ENCODE measurements around the gene SLC38A3. TPM values are rescaled to one million over a fixed set of nuclear protein-coding genes. Genes with fewer than 3 reads are reported as not detected.

SLC38A3 gene
- total and polyA plus RNA-seq, 2 of the 8 experiments (the other 6 are each of a cell fraction or from before 2014, with no cell fraction given): 1.2 to 3.7 TPM

DNA sequence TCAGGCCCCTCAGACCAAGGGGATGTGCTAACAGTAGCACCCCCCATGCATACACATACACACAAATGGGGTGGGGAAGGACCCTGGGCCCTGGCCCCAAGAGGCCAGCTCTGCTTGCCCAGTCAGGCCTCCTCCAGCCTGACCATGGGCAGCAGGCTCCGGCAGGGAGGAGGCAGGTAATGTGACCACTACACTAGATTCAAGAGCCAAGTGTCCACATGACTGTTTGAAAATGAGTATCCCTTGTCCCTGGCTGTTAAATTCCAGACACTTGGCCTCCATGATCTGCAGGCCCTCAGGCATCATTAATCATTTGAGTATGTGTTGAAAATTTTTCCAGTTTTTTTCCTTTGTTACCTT is 17.1 kb downstream of the SLC38A3 start:
- no peak overlapping the region for H3K23ac ChIP-seq (ENCODE audit: insufficient read length)
- H2AK5ac ChIP-seq (ENCODE audit: low read depth, low read length): no peak overlapping the region
- H3K23me2 ChIP-seq (ENCODE audit: low read depth, low read length): peaks cover 7% of the 10 kb centered on the region; the same call in 1 of the 2 replicates
- DNase-seq (ENCODE audit: low read depth in 1 of 2, low spot score in 2 of 2): no peak
- no peak overlapping the region for H2BK20ac ChIP-seq (ENCODE audit: low read length)
- ChIA-PET CTCF (ENCODE audit: partially characterized antibody) (interaction anchor here (0.6 to 48.1 kb wide), 16 partner anchors 9 to 176 kb away, joined by 3 to 2149 read pairs (median 4); partner anchors contain the start of genes GNAI2, GNAT1, LSMEM2 and SEMA3B), POLR2A (ENCODE audit: partially characterized antibody) (interaction anchor here (1.0 to 3.9 kb wide), 8 partner anchors 8 to 99 kb away, joined by 3 to 23 read pairs (median 4); partner anchors contain the start of genes GNAI2 and SLC38A3)
- H4K20me1 ChIP-seq (replicated peaks in 1 of 2; ENCODE audit: control insufficient read depth in 1 of 2, insufficient read depth in 2 of 2, low read length in 2 of 2): no peaks in the 10 kb centered on the region
- no peak for FAIRE-seq
- H3K36me3 ChIP-seq (ENCODE audit: control insufficient read depth in 2 of 4, insufficient read depth in 4 of 4, low read length in 3 of 4): no peaks in the 10 kb centered on the region
- no peak overlapping the region for H3K4ac ChIP-seq (replicated peaks; ENCODE audit: insufficient read length, low read depth, low read length)
- H4K91ac ChIP-seq (replicated peaks; ENCODE audit: insufficient read length, low read length): no peak overlapping the region
- H3K79me1 ChIP-seq (ENCODE audit: low read depth, low read length): no peaks in the 10 kb centered on the region
- H3K18ac ChIP-seq (ENCODE audit: extremely low read depth, low read length): no peak overlapping the region; the same call in 1 of the 2 replicates
- H3K4me3 ChIP-seq (ENCODE audit: extremely low read depth in 1 of 4, insufficient read depth in 2 of 4, low read depth in 3 of 4, low read length in 4 of 4): no peak overlapping the region
- peak overlapping the region; percentile 1; the same call in 1 of the 2 replicates for H2BK15ac ChIP-seq (ENCODE audit: low read length)
- peak overlapping the region; percentile 81; the same call in 1 of the 2 replicates for H2BK12ac ChIP-seq (ENCODE audit: low read depth, low read length)
- H2BK120ac ChIP-seq (replicated peaks; ENCODE audit: low read depth, low read length): no peak overlapping the region
- no peaks in the 10 kb centered on the region for H3K9me3 ChIP-seq (ENCODE audit: insufficient read depth in 2 of 2, low read depth in 1 of 2, low read length in 1 of 2)
- H3K56ac ChIP-seq (replicated peaks; ENCODE audit: insufficient read length, low read depth, low read length): no peak overlapping the region
- no peak overlapping the region for H3K4me2 ChIP-seq (ENCODE audit: insufficient read depth in 1 of 2, low read depth in 2 of 2, low read length in 2 of 2)
- H3K27ac ChIP-seq (ENCODE audit: low read depth, low read length): no peak overlapping the region
- 73% methylated on average over 1 of the region's 1 CpG; no CpG with 5 or more reads in 1 of the 2 experiments for WGBS, 2 experiments (ENCODE audit: extremely low coverage in 1 of 2, insufficient coverage in 1 of 2, insufficient read length in 1 of 2, insufficient replicate concordance in 2 of 2, low coverage in 1 of 2, low lambda C conversion rate in 2 of 2, missing lambda C conversion rate in 1 of 2)
- H4K8ac ChIP-seq (ENCODE audit: extremely low read depth, insufficient read depth, low read length): no peak overlapping the region
- H2AFZ ChIP-seq (ENCODE audit: low read length): no peak overlapping the region
- no peaks in the 10 kb centered on the region for H3K79me2 ChIP-seq (ENCODE audit: control insufficient read depth in 1 of 2, insufficient read depth in 2 of 2, low read length in 2 of 2)
- no peak overlapping the region; the same call in 1 of the 2 replicates for H2BK5ac ChIP-seq (ENCODE audit: low read depth, low read length)
- peaks cover 0 to 7% (median 3%) of the 10 kb centered on the region in 4 experiments; a peak in 5 of 7 replicates for H3K4me1 ChIP-seq (replicated peaks in 1 of 4; ENCODE audit: control insufficient read depth in 3 of 4, insufficient read depth in 4 of 4, low read length in 3 of 4)
- peaks cover 0 to 3% (median 2%) of the 10 kb centered on the region in 4 experiments; a peak in 4 of 7 replicates for H3K27me3 ChIP-seq (replicated peaks in 1 of 4; ENCODE audit: control insufficient read depth in 3 of 4, extremely low read depth in 1 of 4, insufficient read depth in 3 of 4, low read length in 3 of 4)
- H4K5ac ChIP-seq (ENCODE audit: insufficient read length, low read depth, low read length): no peak overlapping the region
- no peak overlapping the region for H3K14ac ChIP-seq (ENCODE audit: insufficient read length)
- no peak overlapping the region for H3K9ac ChIP-seq (replicated peaks in 1 of 4; ENCODE audit: extremely low read depth in 1 of 4, low read depth in 3 of 4, low read length in 3 of 4)
- TF ChIP-seq TEAD4 (IDR thresholded peaks at IDR 0.05; ENCODE audit: low read depth, low read length) (no peak), TBP (IDR thresholded peaks at IDR 0.05; ENCODE audit: low read depth, low read length) (no peak), RFX5 (IDR thresholded peaks at IDR 0.05; ENCODE audit: borderline replicate concordance, low read depth, low read length) (no peak)
- TF ChIP-seq, protein P1, sequence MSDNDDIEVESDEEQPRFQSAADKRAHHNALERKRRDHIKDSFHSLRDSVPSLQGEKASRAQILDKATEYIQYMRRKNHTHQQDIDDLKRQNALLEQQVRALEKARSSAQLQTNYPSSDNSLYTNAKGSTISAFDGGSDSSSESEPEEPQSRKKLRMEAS (IDR thresholded peaks at IDR 0.05): no peak

All from H1 (cell line).